Stomach (tissue), 9 donors: ENCODE data around the gene IPO9. TPM values are rescaled to one million over a fixed set of nuclear protein-coding genes. Genes with fewer than 3 reads are reported as not detected.

ENCODE experiments used
- DNase-seq, 2 donors: peaks; one replicate each; pipeline versions ENCODE4 v3.0.0 to v3.0.0-alpha.2; 2013 to 2019
- H3K27ac ChIP-seq, 5 donors: fragments of 200-600 bp in 4 of 5; sonication (generic) in 4 of 5; one replicate each; pipeline ENCODE4 v1.5.1; 2013 to 2019; ENCODE audit warnings: mild to moderate bottlenecking in 1 of 5, moderate library complexity in 1 of 5
- H3K27me3 ChIP-seq, 3 donors: fragments of 200-600 bp; sonication (generic); one replicate each; pipeline ENCODE4 v1.5.1; 2017 to 2019; ENCODE audit warnings: mixed run types in 1 of 3
- H3K36me3 ChIP-seq, 4 donors: fragments of 200-600 bp; sonication (generic); 1 replicate in 3 of 4; 2 replicates in 1 of 4; pipeline ENCODE4 v1.5.1; 2016 to 2019
- H3K4me1 ChIP-seq, 4 donors: fragments of 200-600 bp; sonication (generic); one replicate each; pipeline ENCODE4 v1.5.1; 2016 to 2019
- H3K4me3 ChIP-seq, 4 donors: fragments of 200-600 bp; sonication (generic) in 3 of 4; one replicate each; pipeline ENCODE4 v1.5.1; 2016 to 2019; ENCODE audit warnings: mild to moderate bottlenecking in 1 of 4
- H3K9me3 ChIP-seq, 4 donors: fragments of 200-600 bp; sonication (generic); one replicate each; pipeline ENCODE4 v1.5.1; 2016 to 2019
- CTCF ChIP-seq, 7 experiments: fragments of 450-650 bp in 4 of 7; fragments of 200-600 bp in 3 of 7; sonication (generic) in 3 of 7; IDR thresholded peaks; one replicate each; pipeline ENCODE4 v1.5.1; 2016 to 2019; ENCODE audit warnings: antibody characterized with exemption in 7 of 7, control low read depth in 2 of 7, mild to moderate bottlenecking in 1 of 7
- EP300 ChIP-seq: sonication (generic); formaldehyde crosslinking; IDR thresholded peaks from one replicate; pipeline ENCODE4 v1.6.1; 2017; ENCODE audit warnings: antibody characterized with exemption
- POLR2A ChIP-seq, 4 donors: fragments of 450-650 bp; IDR thresholded peaks; one replicate each; pipeline ENCODE4 v1.6.1; 2016; ENCODE audit warnings: antibody characterized with exemption in 4 of 4, control low read depth in 2 of 4, mild to moderate bottlenecking in 1 of 4, moderate library complexity in 1 of 4
- POLR2AphosphoS5 ChIP-seq, 3 donors: sonication (generic); formaldehyde crosslinking; IDR thresholded peaks; one replicate each; pipeline ENCODE4 v1.6.1; 2016; ENCODE audit warnings: antibody characterized with exemption in 3 of 3
- WGBS, 5 donors: extraction: QIAGEN DNeasy Blood & Tissue Kit in 3 of 5; methylation state at CpG; one replicate each; pipeline versions ENCODE4 v1.1.5 to v1.1.7; 2013 to 2018; 5-methylcytosine and 5-hydroxymethylcytosine counted together
- intact Hi-C: fragments of 100-400 bp; cut with DNase I; formaldehyde crosslinking; loops from one replicate; pipeline ENCODE4 v1.15.1; 2023; ENCODE audit warnings: low total_unique reads
- polyA plus RNA-seq, 3 donors: library from polyadenylated mRNA; stranded (reverse); fragments of 200-250 nt; gene quantifications; one replicate each; pipeline ENCODE4 v1.2.3, GENCODE V29; 2013
- total RNA-seq, 5 donors: library from RNA; depleted of rRNA; stranded (reverse); fragments of >200 nt; gene quantifications; one replicate each; pipeline versions ENCODE4 v1.1.0 to v1.2.3, GENCODE V29; 2014 to 2016
- donor health status: healthy with polysubstance abuse.
- donor health status: Bipolar disorder and iron deficiency.
- donor health status: healthy.

Gene IPO9
- total and polyA plus RNA-seq, 8 donors: 5.2 to 27.9 (median 12.1) TPM

GRCh38 chr1:201896951-201897391 is 68.0 kb downstream of the IPO9 start:
- WGBS, 5 donors: 29 to 61% (median 55%) methylated on average over 1 to 2 of the region's 2 CpGs
- intact Hi-C loops: loop anchor here (5.0 to 10.0 kb wide), 2 partner anchors 48 to 80 kb away; partner anchors contain the start of gene LMOD1
- DNase-seq: peak in 1 of 2 donors; percentile 40
- Histone ChIP-seq H3K27ac (peak overlapping the region; percentile 7 to 84 (median 72)), H3K36me3 (peaks cover 0 to 39% (median 21%) of the 10 kb centered on the region in 4 donors), H3K4me3 (no peak overlapping the region), H3K27me3 (no peaks in the 10 kb centered on the region), H3K4me1 (peaks cover 4 to 74% (median 38%) of the 10 kb centered on the region in 4 donors), H3K9me3 (no peaks in the 10 kb centered on the region)
- peak in 2 of 3 donors; percentile 43 to 46 for TF ChIP-seq POLR2AphosphoS5 (IDR thresholded peaks at IDR 0.05)
- no peak for TF ChIP-seq POLR2A (IDR thresholded peaks at IDR 0.05)

GRCh38 chr1:201898240-201898894 is 69.4 kb downstream of the IPO9 start:
- peaks cover 0 to 39% (median 21%) of the 10 kb centered on the region in 4 donors for H3K36me3 ChIP-seq
- 57 to 72% (median 61%) methylated on average over 4 of the region's 4 CpGs for WGBS, 5 donors
- H3K9me3 ChIP-seq: no peaks in the 10 kb centered on the region
- H3K4me3 ChIP-seq: no peak overlapping the region
- intact Hi-C loops: loop anchor here (5.0 to 10.0 kb wide), 2 partner anchors 46 to 79 kb away; partner anchors contain the start of gene LMOD1
- no peak for TF ChIP-seq CTCF (IDR thresholded peaks at IDR 0.05)
- H3K27ac ChIP-seq: peak overlapping the region in 4 of 5 donors; percentile 69 to 84 (median 76)
- no peak for DNase-seq
- no peaks in the 10 kb centered on the region for H3K27me3 ChIP-seq
- H3K4me1 ChIP-seq: peaks cover 4 to 87% (median 37%) of the 10 kb centered on the region in 4 donors

GRCh38 chr1:201898992-201899391 is 70.0 kb downstream of the IPO9 start:
- WGBS, 5 donors: 32 to 66% (median 50%) methylated on average over 4 of the region's 4 CpGs
- Histone ChIP-seq H3K27ac (peak overlapping the region in 4 of 5 donors; percentile 55 to 84 (median 74)), H3K36me3 (peaks cover 0 to 39% (median 21%) of the 10 kb centered on the region in 4 donors), H3K4me1 (peaks cover 4 to 89% (median 37%) of the 10 kb centered on the region in 4 donors), H3K27me3 (no peaks in the 10 kb centered on the region), H3K9me3 (no peaks in the 10 kb centered on the region), H3K4me3 (no peak overlapping the region)
- DNase-seq: no peak
- TF ChIP-seq EP300 (no peak), POLR2AphosphoS5 (IDR thresholded peaks at IDR 0.05) (no peak), POLR2A (IDR thresholded peaks at IDR 0.05) (no peak), CTCF (IDR thresholded peaks at IDR 0.05) (no peak)
- intact Hi-C loops: loop anchor here (5.0 to 10.0 kb wide), 2 partner anchors 46 to 78 kb away; partner anchors contain the start of gene LMOD1

DNA sequence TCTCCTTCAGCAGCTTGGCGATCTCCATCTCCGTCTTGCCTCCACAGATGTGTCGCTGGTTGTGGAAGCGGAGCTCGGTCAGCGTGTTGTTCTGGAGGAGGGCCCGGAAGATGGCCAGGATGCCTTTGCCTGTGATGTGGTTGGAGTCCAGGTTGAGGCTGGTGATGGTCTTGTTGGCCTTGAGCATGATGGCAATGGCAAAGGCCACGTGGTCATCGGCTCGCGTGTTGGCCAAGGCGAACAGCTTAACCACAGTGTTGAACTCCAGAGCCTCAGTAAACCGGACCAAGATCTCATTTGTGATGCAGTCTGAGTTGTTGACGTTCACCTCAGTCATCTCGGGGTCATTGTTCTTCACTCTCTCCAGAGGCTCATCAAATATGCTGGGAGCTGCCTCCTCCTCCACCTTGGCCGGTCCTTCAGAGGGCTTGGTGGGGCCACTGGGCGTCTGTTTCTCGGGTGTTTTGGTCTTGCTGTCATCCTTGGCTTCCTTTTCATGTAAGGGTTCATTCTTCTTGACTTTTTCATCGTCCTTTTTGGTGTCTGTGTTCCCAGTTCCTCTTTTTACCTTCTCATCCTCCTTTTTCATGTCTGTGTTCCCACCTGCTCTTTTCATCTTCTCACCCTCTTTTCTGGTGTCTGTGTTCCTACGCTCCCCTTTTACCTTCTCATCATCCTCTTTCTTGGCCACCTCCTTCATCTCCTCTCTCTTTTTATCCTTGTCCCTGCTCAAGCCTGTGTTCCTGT is 70.9 kb downstream of the IPO9 start:
- WGBS, 5 donors: 84 to 89% (median 87%) methylated on average over 20 of the region's 20 CpGs

More for the DNA sequence above, 70.9 kb downstream of the IPO9 start:
- H3K9me3 ChIP-seq: no peaks in the 10 kb centered on the region
- TF ChIP-seq POLR2A (IDR thresholded peaks at IDR 0.05) (no peak), CTCF (IDR thresholded peaks at IDR 0.05) (no peak), EP300 (no peak), POLR2AphosphoS5 (IDR thresholded peaks at IDR 0.05) (no peak)
- H3K36me3 ChIP-seq: peaks cover 0 to 39% (median 21%) of the 10 kb centered on the region in 4 donors
- no peak overlapping the region for H3K4me3 ChIP-seq
- H3K4me1 ChIP-seq: peaks cover 4 to 88% (median 40%) of the 10 kb centered on the region in 4 donors
- H3K27ac ChIP-seq: peak overlapping the region in 4 of 5 donors; percentile 55 to 84 (median 74)
- intact Hi-C loops: loop anchor here (5.0 to 10.0 kb wide), 3 partner anchors 45 to 225 kb away; partner anchors contain the start of genes GPR37L1 and LMOD1
- H3K27me3 ChIP-seq: no peaks in the 10 kb centered on the region
- no peak for DNase-seq
